Panc1 (cell line): ENCODE measurements around the gene RBMS1. TPM values are rescaled to one million over a fixed set of nuclear protein-coding genes. Genes with fewer than 3 reads are reported as not detected.

Experiments
- ATAC-seq: fragments of 200-7000 bp; cut with Tn5 transposase; 2 replicates; pipeline ENCODE4 v1.9.1; 2020; ENCODE audit warnings: mild to moderate bottlenecking, moderate library complexity
- BruUV-seq: library from RNA; stranded (reverse); fragments of 400-500 nt; replicated peaks from 2 replicates; lab custom pipeline; 2021; lab: Mats Ljungman, UMichigan
- CTCF ChIA-PET: fragments of 300-600 bp; sonication (Branson Sonifier 250); formaldehyde crosslinking; loops from one replicate; lab custom pipeline; 2022; ENCODE audit warnings: antibody characterized with exemption; lab: Charles Lee
- POLR2A ChIA-PET: fragments of 300-600 bp; sonication (Branson Sonifier 250); formaldehyde crosslinking; loops from one replicate; lab custom pipeline; 2022; ENCODE audit warnings: antibody characterized with exemption; lab: Charles Lee
- DNase-seq: peaks from one replicate; pipeline ENCODE4 v3.0.0-alpha.2; 2010; ENCODE audit warnings: low read depth, low spot score
- H3K27ac ChIP-seq: 2 replicates; pipeline ENCODE4 v1.5.1; 2011; ENCODE audit warnings: mild to moderate bottlenecking, low read length, inconsistent platforms
- H3K27me3 ChIP-seq: fragments of 200-500 bp; sonication (Bioruptor generic); 2 replicates; pipeline ENCODE4 v1.6.0; 2014; ENCODE audit warnings: low read length, inconsistent platforms; ENCODE audit not compliant: control insufficient read depth, insufficient read depth
- H3K36me3 ChIP-seq: fragments of 200-500 bp; sonication (Bioruptor generic); 2 replicates; pipeline ENCODE4 v1.5.1; 2014; ENCODE audit warnings: inconsistent platforms, mild to moderate bottlenecking, low read length, moderate library complexity; ENCODE audit not compliant: control insufficient read depth, insufficient read depth
- H3K4me1 ChIP-seq: 2 replicates; pipeline ENCODE4 v1.5.1; 2011; ENCODE audit warnings: inconsistent platforms, mild to moderate bottlenecking, low read length, moderate library complexity; ENCODE audit not compliant: control insufficient read depth, insufficient read depth
- H3K4me3 ChIP-seq, 2 experiments: 2 replicates each; pipeline ENCODE4 v1.5.1; 2011 to 2012; ENCODE audit warnings: low read depth in 2 of 2, low read length in 2 of 2, mild to moderate bottlenecking in 2 of 2, inconsistent platforms in 1 of 2, moderate library complexity in 1 of 2
- H3K9me3 ChIP-seq: fragments of 200-500 bp; sonication (Bioruptor generic); 2 replicates; pipeline ENCODE4 v1.5.1; 2014; ENCODE audit warnings: low read depth, mild to moderate bottlenecking, inconsistent platforms, low read length, moderate library complexity; ENCODE audit not compliant: control insufficient read depth, insufficient read depth
- POLR2AphosphoS5 ChIP-seq: IDR thresholded peaks from 2 replicates; pipeline ENCODE4 v1.6.1; 2012; ENCODE audit warnings: mild to moderate bottlenecking, low read depth, low read length, moderate library complexity
- SIN3A ChIP-seq: IDR thresholded peaks from 2 replicates; pipeline ENCODE4 v1.6.1; 2012; ENCODE audit warnings: low read depth, mild to moderate bottlenecking, low read length, moderate library complexity, borderline replicate concordance; ENCODE audit not compliant: insufficient read depth
- TCF7L2 ChIP-seq: IDR thresholded peaks from 2 replicates; pipeline ENCODE4 v1.6.1; 2011; ENCODE audit warnings: mild to moderate bottlenecking, low read depth, low read length, inconsistent platforms
- in situ Hi-C: cut with HindIII; loops from 2 replicates; pipeline ENCODE4 v1.10.0; 2016; ENCODE audit warnings: low sequenced_read_pairs, low pct_unique_long_range_greater_than_20kb
- intact Hi-C: fragments of 100-400 bp; cut with micrococcal nuclease; formaldehyde crosslinking; loops from one replicate; pipeline ENCODE4 v1.10.0; 2022; ENCODE audit not compliant: unreplicated experiment
- total RNA-seq: library from RNA; stranded (reverse); gene quantifications from one replicate; pipeline ENCODE4 v1.2.1, GENCODE V29; 2021; ENCODE audit not compliant: unreplicated experiment
- TF ChIP-seq, protein P1 (sequence below): fragments of 450-650 bp; IDR thresholded peaks from 2 replicates; pipeline ENCODE4 v1.5.1; 2017; ENCODE audit warnings: mild to moderate bottlenecking
- TF ChIP-seq, protein P2 (sequence below), 2 experiments: IDR thresholded peaks; 2 replicates each; pipeline ENCODE4 v1.6.1; 2011 to 2012; ENCODE audit warnings: low read depth in 2 of 2, control low read depth in 1 of 2, low read length in 1 of 2, mild to moderate bottlenecking in 1 of 2, moderate library complexity in 1 of 2; ENCODE audit not compliant: insufficient read depth in 1 of 2

The RBMS1 gene
- total RNA-seq, 1 experiment from 2014 or later: 67.0 TPM

DNA sequence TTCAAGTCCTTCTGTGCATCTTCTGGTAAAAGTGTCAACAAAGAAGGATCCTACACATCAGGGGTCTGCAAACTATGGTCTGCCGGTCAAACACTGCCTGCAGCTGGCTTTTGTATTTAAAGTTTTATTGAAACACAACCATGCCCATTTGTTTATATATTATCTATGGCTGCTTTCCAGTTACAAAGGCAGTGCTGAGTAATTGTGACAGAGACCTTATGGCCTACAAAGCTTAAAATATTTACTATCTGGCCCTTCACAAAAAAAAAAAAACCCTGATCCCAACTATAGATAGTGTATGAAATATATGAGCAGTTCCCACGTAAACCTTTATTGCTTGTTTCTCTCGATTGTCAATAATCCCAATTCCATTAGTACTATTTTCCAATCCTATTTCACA lies 101.4 kb downstream of the RBMS1 start:
- DNase-seq (no peak), ATAC-seq (no peak)
- in situ Hi-C loops: no loop called here
- Histone ChIP-seq H3K27ac (no peak overlapping the region), H3K4me3 (no peak overlapping the region), H3K9me3 (no peaks in the 10 kb centered on the region), H3K4me1 (peaks cover 4% of the 10 kb centered on the region; the same call in 1 of the 2 replicates), H3K36me3 (no peaks in the 10 kb centered on the region), H3K27me3 (no peaks in the 10 kb centered on the region)
- intact Hi-C loops: no loop called here
- POLR2A ChIA-PET: interaction anchor here (0.7 kb wide), 1 partner anchor 12 kb away, joined by 5 read pairs; no protein-coding TSS in a partner anchor
- CTCF ChIA-PET: interaction anchor here (0.7 kb wide), 1 partner anchor 39 kb away, joined by 3 read pairs; no protein-coding TSS in a partner anchor
- no TSS peak for BruUV-seq
- TF ChIP-seq SIN3A (no peak), POLR2AphosphoS5 (no peak), TCF7L2 (no peak)
- TF ChIP-seq, protein P1, sequence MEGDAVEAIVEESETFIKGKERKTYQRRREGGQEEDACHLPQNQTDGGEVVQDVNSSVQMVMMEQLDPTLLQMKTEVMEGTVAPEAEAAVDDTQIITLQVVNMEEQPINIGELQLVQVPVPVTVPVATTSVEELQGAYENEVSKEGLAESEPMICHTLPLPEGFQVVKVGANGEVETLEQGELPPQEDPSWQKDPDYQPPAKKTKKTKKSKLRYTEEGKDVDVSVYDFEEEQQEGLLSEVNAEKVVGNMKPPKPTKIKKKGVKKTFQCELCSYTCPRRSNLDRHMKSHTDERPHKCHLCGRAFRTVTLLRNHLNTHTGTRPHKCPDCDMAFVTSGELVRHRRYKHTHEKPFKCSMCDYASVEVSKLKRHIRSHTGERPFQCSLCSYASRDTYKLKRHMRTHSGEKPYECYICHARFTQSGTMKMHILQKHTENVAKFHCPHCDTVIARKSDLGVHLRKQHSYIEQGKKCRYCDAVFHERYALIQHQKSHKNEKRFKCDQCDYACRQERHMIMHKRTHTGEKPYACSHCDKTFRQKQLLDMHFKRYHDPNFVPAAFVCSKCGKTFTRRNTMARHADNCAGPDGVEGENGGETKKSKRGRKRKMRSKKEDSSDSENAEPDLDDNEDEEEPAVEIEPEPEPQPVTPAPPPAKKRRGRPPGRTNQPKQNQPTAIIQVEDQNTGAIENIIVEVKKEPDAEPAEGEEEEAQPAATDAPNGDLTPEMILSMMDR: no peak
- TF ChIP-seq, protein P2, sequence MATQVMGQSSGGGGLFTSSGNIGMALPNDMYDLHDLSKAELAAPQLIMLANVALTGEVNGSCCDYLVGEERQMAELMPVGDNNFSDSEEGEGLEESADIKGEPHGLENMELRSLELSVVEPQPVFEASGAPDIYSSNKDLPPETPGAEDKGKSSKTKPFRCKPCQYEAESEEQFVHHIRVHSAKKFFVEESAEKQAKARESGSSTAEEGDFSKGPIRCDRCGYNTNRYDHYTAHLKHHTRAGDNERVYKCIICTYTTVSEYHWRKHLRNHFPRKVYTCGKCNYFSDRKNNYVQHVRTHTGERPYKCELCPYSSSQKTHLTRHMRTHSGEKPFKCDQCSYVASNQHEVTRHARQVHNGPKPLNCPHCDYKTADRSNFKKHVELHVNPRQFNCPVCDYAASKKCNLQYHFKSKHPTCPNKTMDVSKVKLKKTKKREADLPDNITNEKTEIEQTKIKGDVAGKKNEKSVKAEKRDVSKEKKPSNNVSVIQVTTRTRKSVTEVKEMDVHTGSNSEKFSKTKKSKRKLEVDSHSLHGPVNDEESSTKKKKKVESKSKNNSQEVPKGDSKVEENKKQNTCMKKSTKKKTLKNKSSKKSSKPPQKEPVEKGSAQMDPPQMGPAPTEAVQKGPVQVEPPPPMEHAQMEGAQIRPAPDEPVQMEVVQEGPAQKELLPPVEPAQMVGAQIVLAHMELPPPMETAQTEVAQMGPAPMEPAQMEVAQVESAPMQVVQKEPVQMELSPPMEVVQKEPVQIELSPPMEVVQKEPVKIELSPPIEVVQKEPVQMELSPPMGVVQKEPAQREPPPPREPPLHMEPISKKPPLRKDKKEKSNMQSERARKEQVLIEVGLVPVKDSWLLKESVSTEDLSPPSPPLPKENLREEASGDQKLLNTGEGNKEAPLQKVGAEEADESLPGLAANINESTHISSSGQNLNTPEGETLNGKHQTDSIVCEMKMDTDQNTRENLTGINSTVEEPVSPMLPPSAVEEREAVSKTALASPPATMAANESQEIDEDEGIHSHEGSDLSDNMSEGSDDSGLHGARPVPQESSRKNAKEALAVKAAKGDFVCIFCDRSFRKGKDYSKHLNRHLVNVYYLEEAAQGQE (IDR thresholded peaks at IDR 0.05; ENCODE audit: insufficient read depth in 1 of 2, low read depth in 2 of 2, low read length in 1 of 2): no peak

DNA sequence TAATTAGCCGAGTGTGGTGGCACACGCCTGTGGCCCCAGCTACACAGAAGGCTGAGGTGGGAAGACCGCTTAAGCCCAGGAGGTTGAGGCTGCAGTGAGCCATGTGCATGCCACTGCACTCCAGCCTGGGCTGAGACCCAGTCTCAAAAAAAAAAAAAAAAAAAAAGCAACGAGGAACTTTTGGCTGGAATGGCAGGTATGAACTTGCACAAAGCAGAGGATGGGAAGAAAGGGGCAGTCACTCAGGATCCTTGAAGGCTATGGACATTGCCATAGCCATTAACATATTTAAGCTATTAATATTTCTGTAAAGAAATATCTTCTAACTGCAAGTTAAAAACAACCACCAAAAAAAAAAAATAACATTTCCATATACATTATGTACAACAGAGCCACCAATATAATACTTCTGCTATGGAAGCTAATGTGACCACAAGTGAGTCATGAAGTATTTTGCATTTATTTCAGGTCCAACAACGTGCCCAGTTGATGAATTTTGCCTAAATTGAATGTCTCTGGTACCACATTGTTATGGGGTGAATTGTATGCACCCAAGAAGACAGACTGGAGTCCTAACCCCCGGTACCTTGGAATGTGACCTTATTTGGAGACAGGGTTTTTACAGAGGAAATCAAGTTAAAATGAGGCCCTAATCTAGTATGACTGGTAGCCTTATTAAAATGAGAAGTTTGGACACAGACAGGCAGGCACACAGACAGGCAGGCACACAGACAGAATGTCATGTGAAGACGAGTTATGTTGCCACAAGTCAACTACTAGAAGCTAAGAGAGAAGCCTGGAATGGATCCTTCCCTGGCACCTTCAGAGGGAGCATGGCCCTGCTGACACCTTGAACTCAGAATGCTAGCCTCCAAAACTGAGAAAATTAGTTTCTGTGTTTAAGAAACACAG lies 102.8 kb downstream of the RBMS1 start:
- in situ Hi-C loops (no loop called here), intact Hi-C loops (no loop called here)
- Histone ChIP-seq H3K9me3 (no peaks in the 10 kb centered on the region), H3K4me3 (no peak overlapping the region), H3K27me3 (no peaks in the 10 kb centered on the region), H3K4me1 (peaks cover 4% of the 10 kb centered on the region; the same call in 1 of the 2 replicates), H3K36me3 (no peaks in the 10 kb centered on the region), H3K27ac (no peak overlapping the region)
- POLR2A ChIA-PET: no interaction called here
- CTCF ChIA-PET: no interaction called here
- DNase-seq (no peak), ATAC-seq (no peak)
- no TSS peak for BruUV-seq
- TF ChIP-seq, protein P2 (IDR thresholded peaks at IDR 0.05; ENCODE audit: insufficient read depth in 1 of 2, low read depth in 2 of 2, low read length in 1 of 2): no peak
- TF ChIP-seq POLR2AphosphoS5: no peak
- no peak for TF ChIP-seq TCF7L2
- TF ChIP-seq, protein P1: no peak
- TF ChIP-seq SIN3A: no peak
